Mesendoderm (in vitro differentiated cells): Measurements from ENCODE around the gene PLK3.
A peak's percentile ranks its signal among the peaks of the same experiment; 100 is the strongest.

Experiments used
- DNase-seq: peaks from one replicate; pipeline ENCODE4 v3.0.0; 2013
- H2AK5ac ChIP-seq: 2 replicates; pipeline ENCODE4 v1.6.1; 2013; ENCODE audit warnings: low read length, inconsistent platforms
- H2BK120ac ChIP-seq: 2 replicates; pipeline ENCODE4 v1.6.1; 2013; ENCODE audit warnings: low read depth, mild to moderate bottlenecking, low read length, moderate library complexity, mixed read lengths
- H2BK15ac ChIP-seq: replicated peaks from 2 replicates; pipeline ENCODE4 v1.6.1; 2013; ENCODE audit warnings: low read depth, mild to moderate bottlenecking, moderate library complexity
- H2BK5ac ChIP-seq: 2 replicates; pipeline ENCODE4 v1.6.1; 2013; ENCODE audit warnings: low read length, inconsistent platforms
- H3K18ac ChIP-seq: 2 replicates; pipeline ENCODE4 v1.6.1; 2013; ENCODE audit warnings: mild to moderate bottlenecking, low read length, mixed read lengths
- H3K23ac ChIP-seq: one replicate; pipeline ENCODE4 v1.6.1; 2013; ENCODE audit warnings: low read length
- H3K27ac ChIP-seq: 2 replicates; pipeline ENCODE4 v1.5.1; 2013; ENCODE audit warnings: low read depth, mild to moderate bottlenecking, inconsistent platforms, low read length, moderate library complexity
- H3K27me3 ChIP-seq: 2 replicates; pipeline ENCODE4 v1.6.1; 2013; ENCODE audit warnings: low read length, control low read depth, mild to moderate bottlenecking, inconsistent platforms; ENCODE audit not compliant: insufficient read depth, poor library complexity
- H3K36me3 ChIP-seq: 2 replicates; pipeline ENCODE4 v1.6.1; 2013; ENCODE audit warnings: low read length, inconsistent platforms; ENCODE audit not compliant: control insufficient read depth, insufficient read depth
- H3K4ac ChIP-seq: one replicate; pipeline ENCODE4 v1.6.1; 2013; ENCODE audit warnings: low read depth, mild to moderate bottlenecking, low read length, moderate library complexity
- H3K4me1 ChIP-seq: 2 replicates; pipeline ENCODE4 v1.6.1; 2013; ENCODE audit warnings: low read depth, low read length, inconsistent platforms; ENCODE audit not compliant: control insufficient read depth
- H3K4me2 ChIP-seq: 2 replicates; pipeline ENCODE4 v1.6.1; 2013; ENCODE audit warnings: low read length
- H3K4me3 ChIP-seq: 2 replicates; pipeline ENCODE4 v1.5.1; 2013; ENCODE audit warnings: mild to moderate bottlenecking, low read length
- H3K56ac ChIP-seq: one replicate; pipeline ENCODE4 v1.6.1; 2013; ENCODE audit warnings: low read length
- H3K79me1 ChIP-seq: 2 replicates; pipeline ENCODE4 v1.6.1; 2013; ENCODE audit warnings: low read length, inconsistent platforms
- H3K79me2 ChIP-seq: 2 replicates; pipeline ENCODE4 v1.6.1; 2013; ENCODE audit warnings: mild to moderate bottlenecking, low read length; ENCODE audit not compliant: control insufficient read depth, insufficient read depth
- H3K9ac ChIP-seq: 2 replicates; pipeline ENCODE4 v1.6.1; 2013; ENCODE audit warnings: low read length, inconsistent platforms
- H4K5ac ChIP-seq: one replicate; pipeline ENCODE4 v1.6.1; 2013; ENCODE audit warnings: low read length
- H4K8ac ChIP-seq: one replicate; pipeline ENCODE4 v1.6.1; 2013; ENCODE audit warnings: low read depth, mild to moderate bottlenecking, control low read depth, low read length, moderate library complexity
- WGBS: extraction: QIAGEN DNeasy Blood & Tissue Kit; methylation state at CpG from one replicate; pipeline ENCODE4 v1.1.7; 2013; ENCODE audit warnings: low lambda C conversion rate, missing lambda C conversion rate; ENCODE audit not compliant: insufficient coverage; ENCODE audit errors: extremely low coverage; 5-methylcytosine and 5-hydroxymethylcytosine counted together

Gene PLK3

GRCh38 chr1:44775078-44775929 lies 24.9 kb upstream of the PLK3 start, which contains the start of gene RPS8:
Gene RPS8 (plus strand): TSS chr1:44775540. CDS start chr1:44775597, 57 bp downstream.
- Histone ChIP-seq H4K5ac (peak within 1 kb of the TSS; percentile 94), H3K27me3 (no peaks in the 10 kb centered on the region), H3K56ac (peak within 1 kb of the TSS; percentile 99), H2BK15ac (no peak within 1 kb of the TSS), H4K8ac (peak within 1 kb of the TSS; percentile 31), H3K79me1 (peaks cover 11% of the 10 kb centered on the region), H3K4me3 (peak within 1 kb of the TSS; percentile 100), H3K36me3 (peaks cover 14% of the 10 kb centered on the region), H3K4me1 (peaks cover 2% of the 10 kb centered on the region), H3K4ac (peak within 1 kb of the TSS; percentile 76), H2BK120ac (no peak within 1 kb of the TSS), H3K18ac (peak within 1 kb of the TSS; percentile 35), H3K79me2 (peaks cover 30% of the 10 kb centered on the region), H2AK5ac (peak within 1 kb of the TSS; percentile 87), H2BK5ac (peak within 1 kb of the TSS; percentile 87), H3K23ac (peak within 1 kb of the TSS; percentile 94), H3K27ac (peak within 1 kb of the TSS; percentile 63), H3K4me2 (peak within 1 kb of the TSS; percentile 95), H3K9ac (peak within 1 kb of the TSS; percentile 100)
- DNase-seq = peak; percentile 98
- WGBS = no CpG with 5 or more reads among the region's 65 CpGs

GRCh38 chr1:44775930-44776729 lies 24.0 kb upstream of the PLK3 start:
- H3K36me3 ChIP-seq = peaks cover 14% of the 10 kb centered on the region
- H3K23ac ChIP-seq = peak overlapping the region; percentile 94
- DNase-seq = peak; percentile 37
- H3K4me1 ChIP-seq = peaks cover 2% of the 10 kb centered on the region
- no peak overlapping the region for H2BK120ac ChIP-seq
- H3K56ac ChIP-seq = peak overlapping the region; percentile 99
- peak overlapping the region; percentile 76 for H3K4ac ChIP-seq
- no peak overlapping the region for H2BK15ac ChIP-seq
- peaks cover 30% of the 10 kb centered on the region for H3K79me2 ChIP-seq
- H3K79me1 ChIP-seq = peaks cover 11% of the 10 kb centered on the region
- peak overlapping the region; percentile 29 for H3K18ac ChIP-seq
- WGBS = no CpG with 5 or more reads among the region's 36 CpGs
- H3K27me3 ChIP-seq = no peaks in the 10 kb centered on the region
- peak overlapping the region; percentile 100 for H3K4me3 ChIP-seq
- peak overlapping the region; percentile 60 for H3K27ac ChIP-seq
- peak overlapping the region; percentile 100 for H3K9ac ChIP-seq
- H4K5ac ChIP-seq = no peak overlapping the region
- no peak overlapping the region for H4K8ac ChIP-seq
- H2AK5ac ChIP-seq = peak overlapping the region; percentile 37
- peak overlapping the region; percentile 53 for H3K4me2 ChIP-seq
- H2BK5ac ChIP-seq = peak overlapping the region; percentile 47

GRCh38 chr1:44776730-44777068 lies 23.5 kb upstream of the PLK3 start:
- Histone ChIP-seq H2BK15ac (no peak overlapping the region), H3K4me1 (peaks cover 2% of the 10 kb centered on the region), H2AK5ac (peak overlapping the region; percentile 20), H2BK120ac (no peak overlapping the region), H3K18ac (no peak overlapping the region), H3K36me3 (peaks cover 14% of the 10 kb centered on the region), H3K23ac (peak overlapping the region; percentile 59), H3K4me2 (peak overlapping the region; percentile 53), H3K27me3 (no peaks in the 10 kb centered on the region), H3K56ac (peak overlapping the region; percentile 99), H3K9ac (peak overlapping the region; percentile 100), H3K79me2 (peaks cover 30% of the 10 kb centered on the region), H3K79me1 (peaks cover 11% of the 10 kb centered on the region), H3K27ac (no peak overlapping the region), H4K5ac (no peak overlapping the region), H3K4me3 (peak overlapping the region; percentile 100), H4K8ac (no peak overlapping the region), H3K4ac (no peak overlapping the region), H2BK5ac (no peak overlapping the region)
- no CpG with 5 or more reads among the region's 12 CpGs for WGBS
- DNase-seq = no peak

- Histone ChIP-seq H3K4ac (no peak overlapping the region), H3K9ac (peak overlapping the region; percentile 100), H3K18ac (no peak overlapping the region), H3K79me2 (peaks cover 30% of the 10 kb centered on the region), H3K36me3 (peaks cover 14% of the 10 kb centered on the region), H3K4me3 (peak overlapping the region; percentile 43), H3K79me1 (peaks cover 11% of the 10 kb centered on the region), H4K8ac (no peak overlapping the region), H3K23ac (peak overlapping the region; percentile 35), H3K4me2 (peak overlapping the region; percentile 53), H4K5ac (no peak overlapping the region), H2BK120ac (no peak overlapping the region), H3K27me3 (no peaks in the 10 kb centered on the region), H3K27ac (no peak overlapping the region), H2AK5ac (no peak overlapping the region), H2BK15ac (no peak overlapping the region), H3K4me1 (peaks cover 2% of the 10 kb centered on the region), H2BK5ac (no peak overlapping the region), H3K56ac (peak overlapping the region; percentile 99)
- no peak for DNase-seq
- no CpG with 5 or more reads among the region's 14 CpGs for WGBS
These were observed 22.6 kb upstream of the PLK3 start for GRCh38 chr1:44777547-44777946.

- Histone ChIP-seq H3K27me3 (no peaks in the 10 kb centered on the region), H2BK5ac (no peak overlapping the region), H3K4ac (no peak overlapping the region), H3K18ac (no peak overlapping the region), H2BK15ac (no peak overlapping the region), H3K79me1 (peaks cover 11% of the 10 kb centered on the region), H4K5ac (no peak overlapping the region), H3K56ac (no peak overlapping the region), H3K23ac (no peak overlapping the region), H2BK120ac (no peak overlapping the region), H2AK5ac (no peak overlapping the region), H3K4me1 (peaks cover 2% of the 10 kb centered on the region), H3K9ac (peak overlapping the region; percentile 100), H4K8ac (no peak overlapping the region), H3K4me2 (peak overlapping the region; percentile 53), H3K27ac (no peak overlapping the region), H3K79me2 (peaks cover 30% of the 10 kb centered on the region), H3K36me3 (peaks cover 14% of the 10 kb centered on the region), H3K4me3 (no peak overlapping the region)
- DNase-seq = no peak
- no CpG with 5 or more reads among the region's 13 CpGs for WGBS
These were observed 22.1 kb upstream of the PLK3 start for GRCh38 chr1:44777969-44778635.
